H9 (cell line): ENCODE data around the gene PLA2G5. TPM values are rescaled to one million over a fixed set of nuclear protein-coding genes. Genes with fewer than 3 reads are reported as not detected.

Experiments used
- DNase-seq: peaks from one replicate; pipeline ENCODE4 v3.0.0-alpha.2; 2017
- H2AFZ ChIP-seq: one replicate; pipeline ENCODE4 v1.6.1; 2013; ENCODE audit warnings: mild to moderate bottlenecking, low read length, control low read depth, moderate library complexity
- H2AK5ac ChIP-seq: 2 replicates; pipeline ENCODE4 v1.6.1; 2013; ENCODE audit warnings: low read length, control low read depth, mixed read lengths; ENCODE audit not compliant: insufficient read length
- H2BK120ac ChIP-seq: one replicate; pipeline ENCODE4 v1.6.1; 2013; ENCODE audit warnings: low read depth, mild to moderate bottlenecking, low read length, control low read depth, inconsistent platforms; ENCODE audit not compliant: poor library complexity, severe bottlenecking
- H2BK12ac ChIP-seq: 2 replicates; pipeline ENCODE4 v1.6.1; 2013; ENCODE audit warnings: low read length, control low read depth, mixed read lengths, low read depth; ENCODE audit not compliant: insufficient read length
- H2BK15ac ChIP-seq: 2 replicates; pipeline ENCODE4 v1.6.1; 2013; ENCODE audit warnings: low read depth, low read length, control low read depth
- H2BK20ac ChIP-seq: one replicate; pipeline ENCODE4 v1.6.1; 2013; ENCODE audit warnings: low read depth, mild to moderate bottlenecking, low read length, control low read depth, inconsistent platforms; ENCODE audit not compliant: poor library complexity, severe bottlenecking
- H2BK5ac ChIP-seq: 2 replicates; pipeline ENCODE4 v1.6.1; 2013; ENCODE audit warnings: low read length, control low read depth, mixed read lengths; ENCODE audit not compliant: insufficient read length
- H3K14ac ChIP-seq: 2 replicates; pipeline ENCODE4 v1.6.1; 2013; ENCODE audit warnings: low read length, control low read depth; ENCODE audit not compliant: insufficient read depth
- H3K18ac ChIP-seq: 2 replicates; pipeline ENCODE4 v1.6.1; 2013; ENCODE audit warnings: low read depth, mild to moderate bottlenecking, mixed read lengths, low read length, control low read depth; ENCODE audit not compliant: insufficient read length
- H3K23ac ChIP-seq: 2 replicates; pipeline ENCODE4 v1.6.1; 2013; ENCODE audit warnings: low read length, control low read depth, mixed read lengths, low read depth; ENCODE audit not compliant: insufficient read length
- H3K23me2 ChIP-seq: 2 replicates; pipeline ENCODE4 v1.6.1; 2013; ENCODE audit warnings: low read depth, mild to moderate bottlenecking, mixed read lengths, low read length, control low read depth; ENCODE audit not compliant: insufficient read length, poor library complexity, severe bottlenecking
- H3K27ac ChIP-seq: 2 replicates; pipeline ENCODE4 v1.5.1; 2013; ENCODE audit warnings: low read length, control low read depth, mixed read lengths, low read depth; ENCODE audit not compliant: insufficient read length
- H3K27me3 ChIP-seq: 2 replicates; pipeline ENCODE4 v1.6.1; 2013; ENCODE audit warnings: low read length, control low read depth, inconsistent platforms; ENCODE audit not compliant: insufficient read depth
- H3K4ac ChIP-seq: 2 replicates; pipeline ENCODE4 v1.6.1; 2013; ENCODE audit warnings: low read depth, mild to moderate bottlenecking, control low read depth, inconsistent platforms, low read length, moderate library complexity
- H3K4me1 ChIP-seq: 2 replicates; pipeline ENCODE4 v1.6.1; 2013; ENCODE audit warnings: low read length, control low read depth, inconsistent platforms; ENCODE audit not compliant: insufficient read depth
- H3K4me2 ChIP-seq: 2 replicates; pipeline ENCODE4 v1.6.1; 2013; ENCODE audit warnings: low read length, control low read depth, mixed read lengths; ENCODE audit not compliant: insufficient read length, insufficient read depth
- H3K56ac ChIP-seq: 2 replicates; pipeline ENCODE4 v1.6.1; 2013; ENCODE audit warnings: low read depth, mild to moderate bottlenecking, mixed read lengths, low read length, control low read depth; ENCODE audit not compliant: insufficient read length
- H3K79me1 ChIP-seq: 2 replicates; pipeline ENCODE4 v1.6.1; 2013; ENCODE audit warnings: low read depth, mild to moderate bottlenecking, moderate library complexity, low read length, control low read depth, inconsistent platforms; ENCODE audit not compliant: insufficient read depth, poor library complexity, severe bottlenecking
- H3K79me2 ChIP-seq: 2 replicates; pipeline ENCODE4 v1.6.1; 2013; ENCODE audit warnings: low read length, control low read depth, inconsistent platforms; ENCODE audit not compliant: insufficient read depth
- H3K9ac ChIP-seq: 2 replicates; pipeline ENCODE4 v1.6.1; 2013; ENCODE audit warnings: low read length, control low read depth, mixed read lengths; ENCODE audit not compliant: insufficient read length; ENCODE audit errors: extremely low read depth
- H3K9me3 ChIP-seq: one replicate; pipeline ENCODE4 v1.6.1; 2013; ENCODE audit warnings: low read depth, low read length, inconsistent platforms; ENCODE audit not compliant: control insufficient read depth
- H3T11ph ChIP-seq: one replicate; pipeline ENCODE4 v1.6.1; 2013; ENCODE audit warnings: mild to moderate bottlenecking, low read length, control low read depth, inconsistent platforms
- H4K20me1 ChIP-seq: one replicate; pipeline ENCODE4 v1.6.1; 2013; ENCODE audit not compliant: control insufficient read depth, insufficient read length, insufficient read depth
- H4K5ac ChIP-seq: 2 replicates; pipeline ENCODE4 v1.6.1; 2013; ENCODE audit warnings: low read depth, mild to moderate bottlenecking, mixed read lengths, low read length, control low read depth; ENCODE audit not compliant: insufficient read length
- H4K8ac ChIP-seq: replicated peaks from 2 replicates; pipeline ENCODE4 v1.6.1; 2013; ENCODE audit warnings: low read length, control low read depth, mixed read lengths, low read depth; ENCODE audit not compliant: insufficient read length
- H4K91ac ChIP-seq: 2 replicates; pipeline ENCODE4 v1.6.1; 2013; ENCODE audit warnings: low read depth, mild to moderate bottlenecking, moderate library complexity, mixed read lengths, low read length, control low read depth; ENCODE audit not compliant: insufficient read length
- H3K27ac Mint-ChIP-seq, 3 experiments: 2 replicates in 2 of 3; 3 replicates in 1 of 3; pipeline ENCODE4 v1.8.0; 2020 to 2021; ENCODE audit warnings: mixed read lengths in 3 of 3, mild to moderate bottlenecking in 1 of 3, moderate library complexity in 1 of 3
- H3K27me3 Mint-ChIP-seq: 2 replicates; pipeline ENCODE4 v1.8.0; 2021; ENCODE audit warnings: low read depth, mild to moderate bottlenecking, moderate library complexity, mixed read lengths
- H3K36me3 Mint-ChIP-seq, 3 experiments: 2 replicates in 2 of 3; 3 replicates in 1 of 3; pipeline ENCODE4 v1.8.0; 2020 to 2021; ENCODE audit warnings: low read depth in 3 of 3, mixed read lengths in 3 of 3; ENCODE audit not compliant: insufficient read depth in 1 of 3
- H3K4me1 Mint-ChIP-seq, 2 experiments: 2 replicates each; pipeline ENCODE4 v1.8.0; 2020; ENCODE audit warnings: mixed read lengths in 2 of 2
- H3K4me3 Mint-ChIP-seq, 2 experiments: 2 replicates in 1 of 2; 3 replicates in 1 of 2; pipeline ENCODE4 v1.8.0; 2020 to 2021; ENCODE audit warnings: mild to moderate bottlenecking in 2 of 2, mixed read lengths in 2 of 2, moderate library complexity in 1 of 2
- H3K9me3 Mint-ChIP-seq, 2 experiments: 2 replicates in 1 of 2; 3 replicates in 1 of 2; pipeline ENCODE4 v1.8.0; 2020; ENCODE audit warnings: mild to moderate bottlenecking in 2 of 2, mixed read lengths in 2 of 2, moderate library complexity in 1 of 2
- WGBS: extraction: QIAGEN DNeasy Blood & Tissue Kit; methylation state at CpG from one replicate; pipeline ENCODE4 v1.1.7; 2013; ENCODE audit warnings: missing lambda C conversion rate, low lambda C conversion rate, mixed read lengths; ENCODE audit not compliant: insufficient read length; ENCODE audit errors: extremely low coverage; 5-methylcytosine and 5-hydroxymethylcytosine counted together
- total RNA-seq: library from RNA; stranded (reverse); gene quantifications from 2 replicates; pipeline ENCODE4 v1.2.1, GENCODE V29; 2021
- TF ChIP-seq, protein P1 (sequence below): fragments of 200-600 bp; sonication (generic); conservative IDR thresholded peaks from 3 replicates; pipeline ENCODE4 v1.8.0; 2021; ENCODE audit warnings: antibody characterized with exemption, mild to moderate bottlenecking

The PLA2G5 gene
- total RNA-seq, 1 experiment from 2014 or later: not detected

DNA sequence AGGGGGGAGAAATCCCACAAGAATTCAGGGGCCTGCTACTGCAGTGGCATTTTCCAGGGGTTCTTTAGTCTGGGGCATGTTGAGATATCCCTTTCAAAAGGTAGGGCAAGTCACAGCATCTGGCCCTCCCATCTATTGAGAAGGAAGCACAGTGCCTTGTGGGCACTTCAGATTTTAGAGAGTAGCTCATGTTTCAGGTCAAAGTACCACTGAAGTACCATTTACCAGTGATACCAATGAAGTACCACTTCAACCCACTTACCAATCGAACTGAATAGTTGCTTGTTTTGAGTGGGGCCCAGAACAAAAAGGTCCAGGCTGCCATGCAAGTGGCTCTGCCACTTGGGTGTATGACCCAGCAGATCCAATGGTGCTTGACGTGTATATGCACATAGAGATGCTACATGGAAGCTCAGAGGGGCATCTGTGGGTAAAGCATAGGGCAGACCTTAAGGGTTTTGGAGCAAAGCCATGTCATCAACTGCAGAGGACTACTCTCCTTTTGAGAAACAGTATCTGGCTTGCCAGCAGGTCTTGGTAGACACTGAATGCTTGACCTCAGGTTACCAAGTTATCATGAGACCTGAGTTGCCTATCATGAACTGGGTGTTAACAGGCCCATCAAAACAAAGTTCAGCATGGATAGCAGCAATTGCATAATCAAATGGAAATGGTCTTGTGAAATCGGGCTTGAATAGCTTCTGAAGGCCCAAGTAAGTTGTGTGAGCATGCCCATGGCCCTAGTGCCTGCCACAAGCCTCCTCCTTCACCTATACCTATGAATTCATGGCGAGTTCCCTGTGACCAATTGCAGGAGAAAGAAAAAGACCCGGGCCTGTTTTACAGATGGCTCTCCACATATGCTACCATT, 25.8 kb downstream of the PLA2G5 start:
- peaks cover 7 to 24% (median 23%) of the 10 kb centered on the region in 3 experiments for H3K36me3 Mint-ChIP-seq
- H4K8ac ChIP-seq: no peak overlapping the region
- H3K79me1 ChIP-seq: no peaks in the 10 kb centered on the region
- H2AK5ac ChIP-seq: no peak overlapping the region
- H2BK12ac ChIP-seq: no peak overlapping the region
- no peak overlapping the region for H3K27ac ChIP-seq
- TF ChIP-seq, protein P1, sequence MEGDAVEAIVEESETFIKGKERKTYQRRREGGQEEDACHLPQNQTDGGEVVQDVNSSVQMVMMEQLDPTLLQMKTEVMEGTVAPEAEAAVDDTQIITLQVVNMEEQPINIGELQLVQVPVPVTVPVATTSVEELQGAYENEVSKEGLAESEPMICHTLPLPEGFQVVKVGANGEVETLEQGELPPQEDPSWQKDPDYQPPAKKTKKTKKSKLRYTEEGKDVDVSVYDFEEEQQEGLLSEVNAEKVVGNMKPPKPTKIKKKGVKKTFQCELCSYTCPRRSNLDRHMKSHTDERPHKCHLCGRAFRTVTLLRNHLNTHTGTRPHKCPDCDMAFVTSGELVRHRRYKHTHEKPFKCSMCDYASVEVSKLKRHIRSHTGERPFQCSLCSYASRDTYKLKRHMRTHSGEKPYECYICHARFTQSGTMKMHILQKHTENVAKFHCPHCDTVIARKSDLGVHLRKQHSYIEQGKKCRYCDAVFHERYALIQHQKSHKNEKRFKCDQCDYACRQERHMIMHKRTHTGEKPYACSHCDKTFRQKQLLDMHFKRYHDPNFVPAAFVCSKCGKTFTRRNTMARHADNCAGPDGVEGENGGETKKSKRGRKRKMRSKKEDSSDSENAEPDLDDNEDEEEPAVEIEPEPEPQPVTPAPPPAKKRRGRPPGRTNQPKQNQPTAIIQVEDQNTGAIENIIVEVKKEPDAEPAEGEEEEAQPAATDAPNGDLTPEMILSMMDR: no peak
- peaks cover 32% of the 10 kb centered on the region for H3K27me3 Mint-ChIP-seq
- no peak for DNase-seq
- H4K5ac ChIP-seq: no peak overlapping the region
- H3K27ac Mint-ChIP-seq: no peak overlapping the region
- H3K4me1 Mint-ChIP-seq: no peaks in the 10 kb centered on the region
- H3K9me3 Mint-ChIP-seq: peaks cover 46 to 58% of the 10 kb centered on the region in 2 experiments
- peaks cover 37% of the 10 kb centered on the region for H3K9me3 ChIP-seq
- no peak overlapping the region for H3K14ac ChIP-seq
- H3K18ac ChIP-seq: no peak overlapping the region
- no peak overlapping the region for H3K23ac ChIP-seq
- H3K23me2 ChIP-seq: no peaks in the 10 kb centered on the region
- no peak overlapping the region for H2AFZ ChIP-seq
- no peak overlapping the region for H3K4me3 Mint-ChIP-seq
- H2BK5ac ChIP-seq: no peak overlapping the region
- no peak overlapping the region for H3T11ph ChIP-seq
- H3K56ac ChIP-seq: no peak overlapping the region
- no peak overlapping the region for H3K9ac ChIP-seq
- H3K4ac ChIP-seq: no peak overlapping the region
- no peaks in the 10 kb centered on the region for H3K79me2 ChIP-seq
- no peaks in the 10 kb centered on the region for H3K27me3 ChIP-seq
- H4K91ac ChIP-seq: no peak overlapping the region
- H2BK120ac ChIP-seq: no peak overlapping the region
- H3K4me2 ChIP-seq: no peak overlapping the region
- no peaks in the 10 kb centered on the region for H3K4me1 ChIP-seq
- H4K20me1 ChIP-seq: no peaks in the 10 kb centered on the region
- no peak overlapping the region for H2BK15ac ChIP-seq
- WGBS: no CpG with 5 or more reads among the region's 5 CpGs
- no peak overlapping the region for H2BK20ac ChIP-seq
